Heart left ventricle (tissue), 13 donors: ENCODE data around the gene IL1F10.

Experiments
- CTCF ChIP-seq, 12 donors: fragments of 200-600 bp; sonication (generic) in 4 of 12; IDR thresholded peaks; one replicate each; pipeline versions ENCODE4 v1.5.0 to v1.8.0; 2018 to 2022; ENCODE audit warnings: antibody characterized with exemption in 12 of 12, mild to moderate bottlenecking in 5 of 12
- POLR2A ChIP-seq, 2 donors: fragments of 450-650 bp; IDR thresholded peaks; one replicate each; pipeline ENCODE4 v1.6.1; 2017; ENCODE audit warnings: antibody characterized with exemption in 2 of 2, mild to moderate bottlenecking in 2 of 2, moderate library complexity in 2 of 2
- donor health status: ischemic (EF 13 %, LVEDD 7.1; RV severe dilation, severe dysfunction).
- donor health status: DM: no; HTN: yes; CAD: no.
- donor health status: DM: no; HTN: no; CAD: no.
- donor health status: ischemic (EF 25% LVEDD 6.9; RV normal size, moderate dysfunction).
- donor health status: ischemic (EF 25% LVEDD 5.7; RV mildly dilated, moderate dysfunction).
- donor health status: ischemic (EF 35%, LVEDD 5.7; RV mildly dilated, moderate dysfunction).
- donor health status: nonischemic (EF 11% LVEDD 7.7; RV severe dilation, severe dysfunction).
- donor health status: DM: yes; HTN: yes; CAD: no.
- donor health status: PGD.
- donor health status: ischemic (EF 29% LVEDD 5.4; RV normal size, mild dysfunction).
- donor health status: nonischemic (EF 23%, LVEDD 6.1; RV moderate dilation, normal function).

- TF ChIP-seq CTCF (IDR thresholded peaks at IDR 0.05) (no peak), POLR2A (IDR thresholded peaks at IDR 0.05) (no peak)
Observed at GRCh38 chr2:113073325-113073834, 5.6 kb downstream of the IL1F10 start.
